ENCODE results near the gene SLC49A3.

DNA sequence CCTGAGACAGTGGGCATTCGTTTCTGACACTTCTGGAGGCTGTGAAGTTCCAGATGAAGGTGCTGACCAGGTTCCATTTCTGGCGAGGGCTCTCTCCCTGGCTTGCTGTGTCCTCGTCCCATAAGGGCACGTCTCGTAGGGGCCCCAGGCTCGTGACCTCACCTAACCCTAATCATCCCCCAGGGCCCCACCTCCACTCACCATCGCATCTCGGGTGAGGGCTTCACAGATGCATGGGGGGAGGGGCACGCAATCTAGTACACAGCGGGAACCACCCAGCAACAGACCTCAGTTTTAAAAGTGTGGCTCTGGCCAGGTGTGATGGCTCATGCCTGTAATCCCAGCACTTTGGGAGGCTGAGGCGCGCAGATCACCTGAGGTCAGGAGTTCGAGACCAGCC lies 41.5 kb downstream of the SLC49A3 start:
- TF ChIP-seq SIN3A (IDR thresholded peaks at IDR 0.05; ENCODE audit: borderline replicate concordance, insufficient read depth, low read length) (no peak), POLR2AphosphoS5 (IDR thresholded peaks at IDR 0.05; ENCODE audit: low read depth, low read length) (no peak), TAF1 (IDR thresholded peaks at IDR 0.05; ENCODE audit: borderline replicate concordance, insufficient read depth, low read length) (no peak)
- TF ChIP-seq, protein P1, sequence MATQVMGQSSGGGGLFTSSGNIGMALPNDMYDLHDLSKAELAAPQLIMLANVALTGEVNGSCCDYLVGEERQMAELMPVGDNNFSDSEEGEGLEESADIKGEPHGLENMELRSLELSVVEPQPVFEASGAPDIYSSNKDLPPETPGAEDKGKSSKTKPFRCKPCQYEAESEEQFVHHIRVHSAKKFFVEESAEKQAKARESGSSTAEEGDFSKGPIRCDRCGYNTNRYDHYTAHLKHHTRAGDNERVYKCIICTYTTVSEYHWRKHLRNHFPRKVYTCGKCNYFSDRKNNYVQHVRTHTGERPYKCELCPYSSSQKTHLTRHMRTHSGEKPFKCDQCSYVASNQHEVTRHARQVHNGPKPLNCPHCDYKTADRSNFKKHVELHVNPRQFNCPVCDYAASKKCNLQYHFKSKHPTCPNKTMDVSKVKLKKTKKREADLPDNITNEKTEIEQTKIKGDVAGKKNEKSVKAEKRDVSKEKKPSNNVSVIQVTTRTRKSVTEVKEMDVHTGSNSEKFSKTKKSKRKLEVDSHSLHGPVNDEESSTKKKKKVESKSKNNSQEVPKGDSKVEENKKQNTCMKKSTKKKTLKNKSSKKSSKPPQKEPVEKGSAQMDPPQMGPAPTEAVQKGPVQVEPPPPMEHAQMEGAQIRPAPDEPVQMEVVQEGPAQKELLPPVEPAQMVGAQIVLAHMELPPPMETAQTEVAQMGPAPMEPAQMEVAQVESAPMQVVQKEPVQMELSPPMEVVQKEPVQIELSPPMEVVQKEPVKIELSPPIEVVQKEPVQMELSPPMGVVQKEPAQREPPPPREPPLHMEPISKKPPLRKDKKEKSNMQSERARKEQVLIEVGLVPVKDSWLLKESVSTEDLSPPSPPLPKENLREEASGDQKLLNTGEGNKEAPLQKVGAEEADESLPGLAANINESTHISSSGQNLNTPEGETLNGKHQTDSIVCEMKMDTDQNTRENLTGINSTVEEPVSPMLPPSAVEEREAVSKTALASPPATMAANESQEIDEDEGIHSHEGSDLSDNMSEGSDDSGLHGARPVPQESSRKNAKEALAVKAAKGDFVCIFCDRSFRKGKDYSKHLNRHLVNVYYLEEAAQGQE (IDR thresholded peaks at IDR 0.05; ENCODE audit: insufficient read depth in 1 of 2, low read depth in 2 of 2, low read length in 2 of 2), result no peak

Measured in PFSK-1 (cell line).